LoVo (cell line): ENCODE results near the gene MCF2L.

Source experiments
- DNase-seq: peaks from one replicate; pipeline ENCODE4 v3.0.0-alpha.2; 2016; ENCODE audit warnings: low spot score

MCF2L gene

GRCh38 chr13:112951674-112952371 is 17.2 kb upstream of the MCF2L start:
- DNase-seq, result no peak

GRCh38 chr13:112952759-112953551 is 16.1 kb upstream of the MCF2L start:
- DNase-seq, result no peak

- no peak for DNase-seq
Measured at GRCh38 chr13:112953591-112954487, 15.2 kb upstream of the MCF2L start.

GRCh38 chr13:112954488-112955270 is 14.3 kb upstream of the MCF2L start:
- DNase-seq, result no peak

GRCh38 chr13:112955271-112955937 is 13.6 kb upstream of the MCF2L start:
- DNase-seq, result no peak

GRCh38 chr13:112955956-112956355 is 13.1 kb upstream of the MCF2L start:
- no peak for DNase-seq

GRCh38 chr13:112956571-112957294 is 12.3 kb upstream of the MCF2L start:
- DNase-seq, result no peak

GRCh38 chr13:112957295-112957677 is 11.7 kb upstream of the MCF2L start:
- no peak for DNase-seq

- no peak for DNase-seq
Measured at GRCh38 chr13:112958127-112958989, 10.7 kb upstream of the MCF2L start.

- no peak for DNase-seq
Measured at GRCh38 chr13:112959206-112959605, 9.8 kb upstream of the MCF2L start.

GRCh38 chr13:112959701-112960542 is 9.1 kb upstream of the MCF2L start:
- DNase-seq, result no peak

GRCh38 chr13:112960706-112961105 is 8.3 kb upstream of the MCF2L start:
- no peak for DNase-seq

- no peak for DNase-seq
Measured at GRCh38 chr13:112961457-112962369, 7.3 kb upstream of the MCF2L start.

- DNase-seq, result no peak
Measured at GRCh38 chr13:112962396-112962795, 6.6 kb upstream of the MCF2L start.

- DNase-seq, result no peak
Measured at GRCh38 chr13:112962911-112963625, 5.9 kb upstream of the MCF2L start.

GRCh38 chr13:112963641-112964040 is 5.4 kb upstream of the MCF2L start:
- no peak for DNase-seq

- DNase-seq, result no peak
Measured at GRCh38 chr13:112964971-112965492, 4.0 kb upstream of the MCF2L start.
